ENCODE results near the gene SPEM3.

DNA sequence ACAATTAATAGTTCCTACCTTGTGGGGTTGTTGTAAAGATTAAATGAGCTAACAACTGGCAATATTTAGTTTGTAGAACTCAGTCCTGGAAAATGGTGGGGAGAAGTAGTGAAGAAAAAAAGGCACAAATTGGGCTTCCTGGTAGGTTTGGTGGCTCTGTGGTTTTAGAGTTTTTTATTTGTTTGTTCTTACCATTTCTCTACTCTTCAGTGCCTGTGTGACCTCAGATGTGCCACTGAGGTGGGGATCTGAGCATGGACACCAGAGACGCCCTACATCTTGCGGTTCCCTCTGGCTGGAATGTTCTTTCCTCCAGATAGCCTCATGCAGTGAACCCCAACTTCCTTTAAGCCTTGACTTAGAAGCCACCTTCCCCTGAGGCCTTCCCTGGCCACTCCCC lies 43.1 kb downstream of the SPEM3 start:
- TF ChIP-seq, protein P1, sequence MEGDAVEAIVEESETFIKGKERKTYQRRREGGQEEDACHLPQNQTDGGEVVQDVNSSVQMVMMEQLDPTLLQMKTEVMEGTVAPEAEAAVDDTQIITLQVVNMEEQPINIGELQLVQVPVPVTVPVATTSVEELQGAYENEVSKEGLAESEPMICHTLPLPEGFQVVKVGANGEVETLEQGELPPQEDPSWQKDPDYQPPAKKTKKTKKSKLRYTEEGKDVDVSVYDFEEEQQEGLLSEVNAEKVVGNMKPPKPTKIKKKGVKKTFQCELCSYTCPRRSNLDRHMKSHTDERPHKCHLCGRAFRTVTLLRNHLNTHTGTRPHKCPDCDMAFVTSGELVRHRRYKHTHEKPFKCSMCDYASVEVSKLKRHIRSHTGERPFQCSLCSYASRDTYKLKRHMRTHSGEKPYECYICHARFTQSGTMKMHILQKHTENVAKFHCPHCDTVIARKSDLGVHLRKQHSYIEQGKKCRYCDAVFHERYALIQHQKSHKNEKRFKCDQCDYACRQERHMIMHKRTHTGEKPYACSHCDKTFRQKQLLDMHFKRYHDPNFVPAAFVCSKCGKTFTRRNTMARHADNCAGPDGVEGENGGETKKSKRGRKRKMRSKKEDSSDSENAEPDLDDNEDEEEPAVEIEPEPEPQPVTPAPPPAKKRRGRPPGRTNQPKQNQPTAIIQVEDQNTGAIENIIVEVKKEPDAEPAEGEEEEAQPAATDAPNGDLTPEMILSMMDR (IDR thresholded peaks at IDR 0.05; ENCODE audit: poor library complexity) = no peak
- no peak for TF ChIP-seq EZH2phosphoT487 (IDR thresholded peaks at IDR 0.05; ENCODE audit: low read depth, severe bottlenecking, unreplicated experiment)
